Measurements from ENCODE around the gene URB1.
"Not testable (repeated sequence)": the region's sequence is repeated elsewhere in the genome, so short reads cannot be mapped to it uniquely, and the experiment has no call there.

Gene URB1

GRCh38 chr21:32392880-32393676 is at the start of gene URB1:
TSS of gene URB1 (minus strand) at chr21:32393012. CDS start at chr21:32392910, 102 bp downstream.
- peak; percentile 94 for DNase-seq

GRCh38 chr21:32437729-32438128 is 44.9 kb upstream of the URB1 start:
- DNase-seq = no peak

- not testable (repeated sequence) for DNase-seq
Observed at GRCh38 chr21:32432982-32433660, 40.3 kb upstream of the URB1 start.

- no peak for DNase-seq
Observed at GRCh38 chr21:32427958-32428623, 35.3 kb upstream of the URB1 start.

GRCh38 chr21:32426592-32427051 is 33.8 kb upstream of the URB1 start:
- no peak for DNase-seq

- no peak for DNase-seq
Observed at GRCh38 chr21:32426066-32426465, 33.3 kb upstream of the URB1 start.

GRCh38 chr21:32425628-32426027 is 32.8 kb upstream of the URB1 start:
- DNase-seq = no peak

GRCh38 chr21:32424674-32425073 is 31.9 kb upstream of the URB1 start:
- DNase-seq = no peak

GRCh38 chr21:32424191-32424535 is 31.4 kb upstream of the URB1 start:
- no peak for DNase-seq

GRCh38 chr21:32423320-32424190 is 30.7 kb upstream of the URB1 start:
- DNase-seq = no peak

- no peak for DNase-seq
Observed at GRCh38 chr21:32422064-32422463, 29.3 kb upstream of the URB1 start.

GRCh38 chr21:32418146-32418545 is 25.3 kb upstream of the URB1 start:
- DNase-seq = no peak

GRCh38 chr21:32415451-32416398 is 22.9 kb upstream of the URB1 start:
- no peak for DNase-seq

- DNase-seq = no peak
Observed at GRCh38 chr21:32414579-32415358, 22.0 kb upstream of the URB1 start.

- DNase-seq = no peak
Observed at GRCh38 chr21:32413697-32414578, 21.1 kb upstream of the URB1 start.

- DNase-seq = no peak
Observed at GRCh38 chr21:32413015-32413504, 20.2 kb upstream of the URB1 start.

- DNase-seq = peak; percentile 64
Observed at GRCh38 chr21:32412162-32413014, 19.6 kb upstream of the URB1 start, which contains the start of gene EVA1C. TSS of gene EVA1C (plus strand) at chr21:32412706. CDS start at chr21:32412854, 148 bp downstream.
